ENCODE data around the gene ADGRE3. TPM values are rescaled to one million over a fixed set of nuclear protein-coding genes. Genes with fewer than 3 reads are reported as not detected.

ADGRE3 gene
- total RNA-seq, 1 experiment from 2014 or later = not detected

DNA sequence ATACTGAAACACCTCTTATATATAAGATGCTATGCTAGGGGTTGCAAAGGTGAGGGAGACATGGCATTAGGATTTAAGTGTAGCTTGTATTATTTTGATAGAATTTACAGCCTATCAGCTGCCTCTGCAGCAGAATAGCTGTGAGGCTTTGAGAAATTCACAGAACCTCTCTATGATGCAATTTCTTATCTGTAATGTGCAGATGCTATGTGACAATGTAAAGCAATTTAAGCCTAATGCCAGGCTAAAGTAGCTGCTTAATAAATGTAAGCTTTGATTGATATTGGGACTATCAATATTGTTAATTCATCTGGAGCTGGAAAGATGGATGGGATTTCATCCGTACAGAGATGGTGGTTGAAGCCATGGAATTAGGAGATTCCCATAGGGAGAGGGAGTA lies 1.6 kb downstream of the ADGRE3 start:
- Histone ChIP-seq H3K9me3 (ENCODE audit: low read depth, low read length, poor library complexity, severe bottlenecking) (peaks cover 3% of the 10 kb centered on the region), H3K4me3 (ENCODE audit: low read depth, low read length, poor library complexity, severe bottlenecking) (no peak overlapping the region), H3K27me3 (replicated peaks; ENCODE audit: insufficient read depth, low read depth, low read length, poor library complexity) (peaks cover 50% of the 10 kb centered on the region), H3K4me1 (ENCODE audit: insufficient read depth, low read length, poor library complexity, severe bottlenecking) (no peaks in the 10 kb centered on the region), H3K36me3 (ENCODE audit: insufficient read depth, low read length, poor library complexity, severe bottlenecking) (no peaks in the 10 kb centered on the region), H3K27ac (ENCODE audit: low read depth, low read length, poor library complexity, severe bottlenecking) (no peak overlapping the region)
- no TSS peak for BruUV-seq (replicated peaks)
- DNase-seq (ENCODE audit: low spot score) = no peak
- intact Hi-C loops (cut with micrococcal nuclease; ENCODE audit: unreplicated experiment) = no loop called here
- POLR2A ChIA-PET (ENCODE audit: low non-redundant PET) = no interaction called here
- CTCF ChIA-PET = no interaction called here
- TF ChIP-seq, protein P1, sequence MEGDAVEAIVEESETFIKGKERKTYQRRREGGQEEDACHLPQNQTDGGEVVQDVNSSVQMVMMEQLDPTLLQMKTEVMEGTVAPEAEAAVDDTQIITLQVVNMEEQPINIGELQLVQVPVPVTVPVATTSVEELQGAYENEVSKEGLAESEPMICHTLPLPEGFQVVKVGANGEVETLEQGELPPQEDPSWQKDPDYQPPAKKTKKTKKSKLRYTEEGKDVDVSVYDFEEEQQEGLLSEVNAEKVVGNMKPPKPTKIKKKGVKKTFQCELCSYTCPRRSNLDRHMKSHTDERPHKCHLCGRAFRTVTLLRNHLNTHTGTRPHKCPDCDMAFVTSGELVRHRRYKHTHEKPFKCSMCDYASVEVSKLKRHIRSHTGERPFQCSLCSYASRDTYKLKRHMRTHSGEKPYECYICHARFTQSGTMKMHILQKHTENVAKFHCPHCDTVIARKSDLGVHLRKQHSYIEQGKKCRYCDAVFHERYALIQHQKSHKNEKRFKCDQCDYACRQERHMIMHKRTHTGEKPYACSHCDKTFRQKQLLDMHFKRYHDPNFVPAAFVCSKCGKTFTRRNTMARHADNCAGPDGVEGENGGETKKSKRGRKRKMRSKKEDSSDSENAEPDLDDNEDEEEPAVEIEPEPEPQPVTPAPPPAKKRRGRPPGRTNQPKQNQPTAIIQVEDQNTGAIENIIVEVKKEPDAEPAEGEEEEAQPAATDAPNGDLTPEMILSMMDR (conservative IDR thresholded peaks at IDR 0.05; ENCODE audit: low read depth, low read length) = no peak
- no peak for TF ChIP-seq EZH2 (IDR thresholded peaks at IDR 0.05; ENCODE audit: borderline replicate concordance, low read depth, low read length, poor library complexity, severe bottlenecking)

DNA sequence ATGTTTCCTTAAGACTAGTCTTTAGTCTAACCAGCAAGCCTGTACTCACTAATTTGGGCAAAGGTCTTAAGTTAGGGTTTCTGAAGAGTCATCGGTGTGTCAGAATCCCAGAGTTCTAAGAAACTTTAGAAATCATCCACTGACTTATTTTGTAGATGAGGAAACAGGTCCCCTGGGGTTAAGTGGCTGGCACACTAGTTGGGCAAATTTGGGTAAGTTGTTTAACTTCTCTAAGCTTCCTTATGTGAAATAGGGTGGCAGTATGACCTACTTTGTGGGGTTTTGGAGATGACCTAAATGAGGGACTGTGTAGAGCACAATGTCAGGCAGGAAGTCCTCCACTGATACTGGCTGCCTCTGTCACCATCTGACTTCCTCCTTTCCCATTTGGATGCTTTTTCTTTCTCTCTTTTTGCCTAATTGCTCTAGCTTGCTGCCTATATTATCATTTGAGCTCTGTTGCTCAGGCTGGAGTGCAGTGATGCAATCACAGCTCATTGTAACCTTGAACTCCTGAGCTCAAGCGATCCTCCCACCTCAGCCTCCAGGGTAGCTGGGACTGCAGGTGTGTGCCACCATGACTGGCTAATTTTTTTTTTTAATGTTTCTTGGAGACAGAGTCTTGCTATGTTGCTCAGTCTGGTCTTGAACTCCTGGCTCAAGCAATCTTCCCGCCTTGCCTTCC lies 2.3 kb downstream of the ADGRE3 start:
- TF ChIP-seq, protein P1 (conservative IDR thresholded peaks at IDR 0.05; ENCODE audit: low read depth, low read length) = no peak
- TF ChIP-seq EZH2 (IDR thresholded peaks at IDR 0.05; ENCODE audit: borderline replicate concordance, low read depth, low read length, poor library complexity, severe bottlenecking) = no peak
- no peak for DNase-seq (ENCODE audit: low spot score)
- H3K36me3 ChIP-seq (ENCODE audit: insufficient read depth, low read length, poor library complexity, severe bottlenecking) = no peaks in the 10 kb centered on the region
- intact Hi-C loops (cut with micrococcal nuclease; ENCODE audit: unreplicated experiment) = no loop called here
- no peak overlapping the region for H3K4me3 ChIP-seq (ENCODE audit: low read depth, low read length, poor library complexity, severe bottlenecking)
- peaks cover 3% of the 10 kb centered on the region for H3K9me3 ChIP-seq (ENCODE audit: low read depth, low read length, poor library complexity, severe bottlenecking)
- POLR2A ChIA-PET (ENCODE audit: low non-redundant PET) = no interaction called here
- no peak overlapping the region for H3K27ac ChIP-seq (ENCODE audit: low read depth, low read length, poor library complexity, severe bottlenecking)
- CTCF ChIA-PET = no interaction called here
- no peaks in the 10 kb centered on the region for H3K4me1 ChIP-seq (ENCODE audit: insufficient read depth, low read length, poor library complexity, severe bottlenecking)
- BruUV-seq (replicated peaks) = no TSS peak
- H3K27me3 ChIP-seq (replicated peaks; ENCODE audit: insufficient read depth, low read depth, low read length, poor library complexity) = peaks cover 50% of the 10 kb centered on the region

DNA sequence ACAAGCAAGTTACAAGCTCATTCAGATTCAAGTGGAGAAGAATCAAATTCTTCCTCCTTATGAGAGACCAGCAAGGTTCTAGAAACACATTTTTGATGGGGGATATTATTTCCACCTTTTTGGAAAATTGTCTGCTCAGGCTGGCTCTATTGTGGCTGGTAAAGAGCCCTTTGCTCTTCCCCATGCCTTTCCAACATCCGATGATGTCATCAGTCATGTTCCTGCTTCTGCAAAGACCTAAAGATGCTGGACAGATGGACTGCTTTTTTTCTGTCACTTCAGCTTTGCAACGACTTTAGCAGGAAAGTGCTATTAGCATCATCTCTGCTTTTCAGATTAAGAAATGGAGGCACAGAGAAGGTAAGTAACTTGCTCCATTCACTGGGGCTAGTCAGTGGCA lies 4.2 kb downstream of the ADGRE3 start:
- Histone ChIP-seq H3K36me3 (ENCODE audit: insufficient read depth, low read length, poor library complexity, severe bottlenecking) (no peaks in the 10 kb centered on the region), H3K9me3 (ENCODE audit: low read depth, low read length, poor library complexity, severe bottlenecking) (peaks cover 3% of the 10 kb centered on the region), H3K4me1 (ENCODE audit: insufficient read depth, low read length, poor library complexity, severe bottlenecking) (no peaks in the 10 kb centered on the region), H3K4me3 (ENCODE audit: low read depth, low read length, poor library complexity, severe bottlenecking) (no peak overlapping the region), H3K27me3 (replicated peaks; ENCODE audit: insufficient read depth, low read depth, low read length, poor library complexity) (peaks cover 49% of the 10 kb centered on the region), H3K27ac (ENCODE audit: low read depth, low read length, poor library complexity, severe bottlenecking) (no peak overlapping the region)
- intact Hi-C loops (cut with micrococcal nuclease; ENCODE audit: unreplicated experiment) = no loop called here
- TF ChIP-seq, protein P1 (conservative IDR thresholded peaks at IDR 0.05; ENCODE audit: low read depth, low read length) = no peak
- ChIA-PET POLR2A (ENCODE audit: low non-redundant PET) (no interaction called here), CTCF (no interaction called here)
- DNase-seq (ENCODE audit: low spot score) = no peak
- no TSS peak for BruUV-seq (replicated peaks)
